Activated T-helper 17 cell treated with anti-CD3 and anti-CD28 coated beads, Interleukin-2, amount 50 U/mL, for 72 hours (primary cell): Measurements from ENCODE around the gene RHBG. TPM values are rescaled to one million over a fixed set of nuclear protein-coding genes. Genes with fewer than 3 reads are reported as not detected.

Experiments
- ATAC-seq: fragments of 150-1000 bp; cut with Tn5 transposase; replicated peaks from 2 replicates; pipeline ENCODE4 v1.10.0; 2021; ENCODE audit warnings: mild to moderate bottlenecking, moderate library complexity
- H3K27ac Mint-ChIP-seq: one replicate; pipeline ENCODE4 v1.8.0; 2022; ENCODE audit warnings: mixed read lengths
- H3K27me3 Mint-ChIP-seq: one replicate; pipeline ENCODE4 v1.8.0; 2022; ENCODE audit warnings: mixed read lengths
- H3K36me3 Mint-ChIP-seq: one replicate; pipeline ENCODE4 v1.8.0; 2022; ENCODE audit warnings: low read depth, mild to moderate bottlenecking, mixed read lengths
- H3K4me1 Mint-ChIP-seq: one replicate; pipeline ENCODE4 v1.8.0; 2022; ENCODE audit warnings: mixed read lengths
- H3K4me3 Mint-ChIP-seq: one replicate; pipeline ENCODE4 v1.8.0; 2022; ENCODE audit warnings: mild to moderate bottlenecking, mixed read lengths
- H3K9me3 Mint-ChIP-seq: one replicate; pipeline ENCODE4 v1.8.0; 2022; ENCODE audit warnings: mixed read lengths
- total RNA-seq, 2 donors: library from RNA; stranded (reverse); gene quantifications; one replicate each; pipeline ENCODE4 v1.2.3, GENCODE V29; 2022

Gene RHBG
- total RNA-seq, 2 donors from 2014 or later = not detected

DNA sequence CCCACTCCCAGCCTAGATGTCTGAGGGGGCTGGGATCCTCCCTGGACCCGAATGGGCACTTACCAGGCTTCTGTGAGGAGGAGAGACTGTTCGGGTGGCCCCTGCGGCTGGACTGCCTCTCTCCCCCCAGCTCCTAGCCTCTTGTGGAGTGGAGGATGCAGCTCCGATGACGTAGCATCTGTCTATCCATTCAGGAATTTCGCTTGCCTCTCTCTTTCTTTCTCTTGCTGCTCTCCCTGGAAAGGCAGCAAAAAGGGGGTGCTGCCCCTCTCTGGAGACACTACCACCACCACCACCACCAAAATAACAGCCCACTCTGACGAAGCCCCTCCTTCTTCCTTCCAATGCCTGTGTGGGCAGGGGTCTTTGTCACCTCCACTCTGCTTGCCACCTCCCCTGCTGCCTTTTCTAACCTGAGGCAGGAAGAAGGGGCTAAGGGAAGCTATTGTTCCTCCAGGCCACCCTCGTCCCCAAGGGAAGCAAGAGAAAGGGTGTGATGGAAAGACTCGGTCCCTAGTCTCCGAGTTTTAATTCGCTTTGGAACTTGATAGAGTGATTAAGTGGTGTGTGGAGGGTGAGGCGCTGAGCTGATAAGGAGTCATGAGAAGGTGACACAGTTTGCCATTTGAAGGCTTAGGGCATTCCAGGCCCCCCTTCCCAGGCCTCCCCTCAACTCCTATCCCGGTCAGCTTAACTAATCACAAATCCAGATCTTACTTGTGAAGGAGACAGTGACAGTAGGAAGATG lies 60.5 kb downstream of the RHBG start:
- peaks cover 78% of the 10 kb centered on the region for H3K27me3 Mint-ChIP-seq
- no peak for ATAC-seq
- no peak overlapping the region for H3K27ac Mint-ChIP-seq
- no peaks in the 10 kb centered on the region for H3K36me3 Mint-ChIP-seq
- H3K4me3 Mint-ChIP-seq = peak overlapping the region; percentile 11
- H3K4me1 Mint-ChIP-seq = peaks cover 6% of the 10 kb centered on the region
- no peaks in the 10 kb centered on the region for H3K9me3 Mint-ChIP-seq

DNA sequence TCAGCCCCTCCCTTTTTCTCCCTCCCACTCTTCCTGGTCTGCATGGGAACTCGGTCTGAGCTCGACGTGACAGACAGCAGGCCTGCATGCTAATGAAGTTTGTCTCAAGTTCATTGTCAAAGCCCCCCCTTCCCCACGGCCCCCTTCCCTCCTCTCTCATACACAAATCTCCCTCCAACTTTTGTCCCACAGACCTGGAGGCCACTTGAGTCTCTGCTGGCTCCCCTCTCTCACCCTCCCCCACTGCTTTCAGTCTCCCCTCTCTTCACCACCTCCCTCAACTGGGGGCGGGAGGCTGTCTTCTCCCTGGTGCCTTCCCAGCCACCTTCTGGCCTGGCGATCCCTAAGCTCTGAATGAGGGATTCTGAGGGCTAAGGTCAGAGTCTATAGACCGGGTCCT lies 61.3 kb downstream of the RHBG start:
- peaks cover 5% of the 10 kb centered on the region for H3K36me3 Mint-ChIP-seq
- H3K4me1 Mint-ChIP-seq = peaks cover 11% of the 10 kb centered on the region
- H3K27ac Mint-ChIP-seq = no peak overlapping the region
- H3K9me3 Mint-ChIP-seq = no peaks in the 10 kb centered on the region
- H3K27me3 Mint-ChIP-seq = peaks cover 81% of the 10 kb centered on the region
- ATAC-seq = no peak
- no peak overlapping the region for H3K4me3 Mint-ChIP-seq

DNA sequence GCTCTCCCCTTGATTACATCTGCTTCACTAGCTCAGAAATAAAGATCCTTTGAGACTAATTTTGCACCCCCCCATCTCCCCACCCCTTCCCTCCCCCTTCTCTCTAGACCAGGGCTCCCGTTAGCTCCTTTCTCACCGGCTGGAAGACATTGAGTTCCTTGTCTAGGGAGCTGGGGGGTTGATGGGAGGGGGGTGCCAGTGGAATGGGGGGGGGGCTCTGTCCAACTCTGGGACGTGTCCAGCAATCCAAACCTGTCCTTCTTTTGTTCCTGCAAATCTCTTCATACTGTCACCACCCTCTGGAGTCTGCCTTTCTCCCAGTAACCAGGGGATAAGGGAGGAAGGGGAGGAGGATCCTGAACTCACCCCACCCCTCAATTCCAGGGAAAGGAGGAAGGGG lies 61.9 kb downstream of the RHBG start:
- H3K36me3 Mint-ChIP-seq = peaks cover 10% of the 10 kb centered on the region
- H3K27ac Mint-ChIP-seq = no peak overlapping the region
- no peak overlapping the region for H3K4me3 Mint-ChIP-seq
- H3K27me3 Mint-ChIP-seq = peaks cover 85% of the 10 kb centered on the region
- no peaks in the 10 kb centered on the region for H3K9me3 Mint-ChIP-seq
- peaks cover 15% of the 10 kb centered on the region for H3K4me1 Mint-ChIP-seq
- no peak for ATAC-seq

DNA sequence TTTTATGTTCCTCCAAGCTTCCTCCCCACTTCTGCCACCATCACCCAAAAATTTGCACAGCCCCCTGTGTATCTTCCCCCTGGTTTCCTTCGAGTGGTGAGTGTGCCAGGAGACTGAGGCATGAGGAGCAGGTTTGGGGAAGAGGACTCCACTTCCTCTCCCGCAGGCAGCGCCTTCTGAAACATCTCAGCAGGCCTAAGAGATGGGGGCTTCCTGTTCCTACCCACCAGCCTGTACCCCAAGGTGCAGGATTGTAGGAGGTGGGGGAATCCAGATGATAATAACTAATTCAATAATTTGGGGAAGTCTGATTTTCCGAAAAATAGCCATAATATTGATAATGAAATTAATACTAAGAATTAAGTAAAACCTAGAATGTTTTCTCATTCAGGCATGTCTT lies 62.4 kb downstream of the RHBG start:
- peaks cover 16% of the 10 kb centered on the region for H3K4me1 Mint-ChIP-seq
- H3K36me3 Mint-ChIP-seq = peaks cover 12% of the 10 kb centered on the region
- H3K4me3 Mint-ChIP-seq = no peak overlapping the region
- H3K27ac Mint-ChIP-seq = no peak overlapping the region
- no peaks in the 10 kb centered on the region for H3K9me3 Mint-ChIP-seq
- ATAC-seq = no peak
- peaks cover 80% of the 10 kb centered on the region for H3K27me3 Mint-ChIP-seq

DNA sequence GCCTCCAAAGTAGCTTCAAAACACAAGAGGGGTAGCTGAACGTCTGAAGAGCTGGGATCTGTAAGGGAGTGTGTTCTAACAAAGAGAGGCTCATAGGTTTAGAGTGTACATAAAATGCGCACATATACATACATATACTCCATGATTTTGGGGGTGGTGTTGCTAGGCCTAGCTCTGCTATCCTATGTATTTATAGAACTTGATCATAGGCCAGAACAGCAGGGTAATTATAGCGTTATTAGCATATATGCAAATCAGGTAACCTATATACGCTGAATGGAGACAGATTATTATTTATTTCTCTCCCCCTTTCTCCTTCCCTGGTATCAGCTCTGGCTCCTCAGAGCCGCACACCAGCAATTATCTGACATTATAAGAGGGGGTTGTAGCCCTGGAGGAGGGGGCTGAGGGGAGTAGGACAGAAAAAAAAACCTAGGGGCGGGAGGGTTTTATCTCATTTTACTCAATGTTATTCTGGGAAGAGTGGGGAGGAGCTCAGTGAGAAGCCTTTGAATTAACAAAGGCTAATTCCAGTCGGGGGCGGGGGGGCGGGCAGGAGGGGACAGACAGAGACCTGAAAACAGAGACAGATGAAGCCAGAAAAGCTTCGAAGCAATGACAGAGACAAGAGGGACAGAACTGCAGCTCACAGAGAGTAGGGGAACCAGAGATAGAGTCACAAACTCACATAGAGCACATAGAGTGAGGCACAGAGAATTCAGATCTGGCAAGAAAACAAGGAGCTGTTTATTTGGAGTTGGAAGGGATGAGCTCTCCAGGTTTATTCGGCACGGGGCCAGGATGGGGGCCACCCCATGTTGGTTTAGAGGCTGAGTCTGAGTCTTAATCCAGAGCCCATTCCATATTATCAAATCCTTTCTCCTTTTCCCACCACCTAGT lies 63.0 kb downstream of the RHBG start:
- Mint-ChIP-seq H3K27ac (no peak overlapping the region), H3K9me3 (no peaks in the 10 kb centered on the region), H3K4me1 (peaks cover 16% of the 10 kb centered on the region), H3K27me3 (peaks cover 75% of the 10 kb centered on the region), H3K4me3 (no peak overlapping the region), H3K36me3 (peaks cover 12% of the 10 kb centered on the region)
- no peak for ATAC-seq

DNA sequence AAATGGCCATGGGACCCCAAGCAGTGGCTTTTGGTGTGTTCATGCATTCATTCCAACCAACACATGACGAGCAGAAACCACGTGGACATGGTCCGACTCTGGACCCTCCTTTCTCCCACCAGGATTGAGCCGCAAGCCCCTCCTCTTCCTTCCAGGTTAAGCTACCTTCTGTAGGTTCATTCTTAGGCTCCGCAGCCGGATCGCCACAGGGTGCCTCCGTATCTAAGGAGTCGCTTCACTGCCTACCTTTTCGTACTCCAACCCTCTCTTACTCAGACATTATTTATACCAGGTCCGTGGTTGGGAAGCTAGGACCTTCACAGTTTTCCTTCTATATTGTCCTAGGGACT lies 63.6 kb downstream of the RHBG start:
- H3K4me3 Mint-ChIP-seq = no peak overlapping the region
- H3K27ac Mint-ChIP-seq = no peak overlapping the region
- ATAC-seq = no peak
- H3K9me3 Mint-ChIP-seq = no peaks in the 10 kb centered on the region
- H3K4me1 Mint-ChIP-seq = peaks cover 20% of the 10 kb centered on the region
- peaks cover 12% of the 10 kb centered on the region for H3K36me3 Mint-ChIP-seq
- peaks cover 74% of the 10 kb centered on the region for H3K27me3 Mint-ChIP-seq

DNA sequence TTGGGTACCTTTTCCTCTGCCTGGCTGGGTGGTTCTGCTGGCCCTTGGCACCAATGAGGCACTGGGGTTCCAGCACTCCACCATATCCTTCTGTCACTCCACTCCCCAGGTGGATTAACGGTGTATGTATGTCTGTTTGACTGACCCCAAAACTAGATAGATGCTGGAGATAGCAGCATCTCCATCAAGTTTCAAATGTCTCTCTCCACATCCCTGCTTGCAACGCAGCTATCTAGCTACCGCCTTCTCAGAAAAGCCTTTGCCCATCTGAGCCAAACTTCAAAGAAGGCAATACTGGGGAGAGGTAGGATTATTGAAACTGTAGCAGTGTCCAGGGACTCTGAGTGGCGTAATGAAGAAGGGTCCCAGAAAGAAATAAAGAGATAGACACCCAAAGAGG lies 64.0 kb downstream of the RHBG start:
- H3K4me1 Mint-ChIP-seq = peaks cover 23% of the 10 kb centered on the region
- H3K27ac Mint-ChIP-seq = no peak overlapping the region
- no peak for ATAC-seq
- peaks cover 74% of the 10 kb centered on the region for H3K27me3 Mint-ChIP-seq
- no peak overlapping the region for H3K4me3 Mint-ChIP-seq
- H3K9me3 Mint-ChIP-seq = no peaks in the 10 kb centered on the region
- H3K36me3 Mint-ChIP-seq = peaks cover 12% of the 10 kb centered on the region

DNA sequence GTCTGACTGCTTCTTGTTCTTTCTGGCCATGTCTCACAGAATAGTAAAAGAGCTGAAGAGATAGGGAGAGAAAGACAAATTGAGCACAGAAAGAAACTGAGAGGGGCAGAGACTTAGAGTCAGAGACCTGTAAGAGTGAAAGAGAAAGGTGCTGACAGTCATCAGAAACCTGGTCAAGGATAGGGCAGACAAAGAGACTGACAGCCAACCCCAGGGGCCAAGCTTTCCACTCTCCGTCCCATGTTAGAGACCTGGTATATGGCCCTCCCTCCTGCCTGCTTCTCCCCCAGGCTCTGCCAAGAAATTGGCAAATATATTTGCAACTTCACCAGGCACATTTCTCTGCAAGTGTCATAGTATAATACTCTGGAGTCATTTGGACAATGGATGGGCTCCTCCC lies 64.6 kb downstream of the RHBG start:
- H3K27me3 Mint-ChIP-seq = peaks cover 72% of the 10 kb centered on the region
- no peak overlapping the region for H3K4me3 Mint-ChIP-seq
- H3K4me1 Mint-ChIP-seq = peaks cover 27% of the 10 kb centered on the region
- H3K9me3 Mint-ChIP-seq = no peaks in the 10 kb centered on the region
- H3K36me3 Mint-ChIP-seq = peaks cover 12% of the 10 kb centered on the region
- no peak overlapping the region for H3K27ac Mint-ChIP-seq
- ATAC-seq = peak; percentile 64

Other genes starting within 250 kb of the RHBG start
- gene SEMA4A, start 215.6 kb upstream of the RHBG start, total RNA-seq = 10 to 100 TPM in 1 of 2 donors, 1 to 10 TPM in 1; 1.8 to 17.6 TPM
- 10 to 100 TPM; 23.5 to 38.1 TPM for gene SLC25A44, start 175.1 kb upstream of the RHBG start, total RNA-seq
- 10 to 100 TPM; 85.6 to 87.3 TPM for gene PMF1, start 156.2 kb upstream of the RHBG start, total RNA-seq
- gene BGLAP, start 127.0 kb upstream of the RHBG start, total RNA-seq = 1 to 10 TPM; 3.2 to 6.8 TPM
- gene PAQR6, start 121.2 kb upstream of the RHBG start, total RNA-seq = 10 to 100 TPM in 1 of 2 donors, 1 to 10 TPM in 1; 8.0 to 10.9 TPM
- 10 to 100 TPM; 75.7 to 93.7 TPM for gene SMG5, start 86.4 kb upstream of the RHBG start, total RNA-seq
- 10 to 100 TPM; 13.7 to 14.5 TPM for gene TMEM79, start 84.9 kb upstream of the RHBG start, total RNA-seq
- 10 to 100 TPM; 18.3 to 19.1 TPM for gene GLMP, start 73.5 kb upstream of the RHBG start, total RNA-seq
- gene VHLL, start 69.9 kb upstream of the RHBG start, total RNA-seq = under 1 TPM; 0.42 to 0.52 TPM
- gene CCT3, start 30.9 kb upstream of the RHBG start, total RNA-seq = 100 to 1,000 TPM; 185 to 405 TPM
- 1 to 10 TPM in 1 of 2 donors, not detected in 1; 1.1 TPM for gene TSACC, start 30.7 kb upstream of the RHBG start, total RNA-seq
- 10 to 100 TPM; 34.4 to 68.5 TPM for gene MEF2D, start 131.6 kb downstream of the RHBG start, total RNA-seq
- gene IQGAP3, start 203.4 kb downstream of the RHBG start, total RNA-seq = 1 to 10 TPM; 8.7 to 9.4 TPM
- under 1 TPM in 1 of 2 donors, not detected in 1; 0.79 TPM for gene TTC24, start 210.5 kb downstream of the RHBG start, total RNA-seq
- 10 to 100 TPM; 56.2 to 74.7 TPM for gene NAXE, start 222.6 kb downstream of the RHBG start, total RNA-seq
- 10 to 100 TPM; 21.3 to 51.8 TPM for gene GPATCH4, start 232.3 kb downstream of the RHBG start, total RNA-seq